Esophagus squamous epithelium (tissue), 4 donors: ENCODE data around the gene ATP13A4.

ENCODE experiments used
- POLR2A ChIP-seq, 4 donors: fragments of 450-650 bp; IDR thresholded peaks; one replicate each; pipeline ENCODE4 v1.6.1; 2017; ENCODE audit warnings: antibody characterized with exemption in 4 of 4, mild to moderate bottlenecking in 4 of 4, moderate library complexity in 3 of 4
- TF ChIP-seq, protein P1 (sequence below), 6 experiments: fragments of 450-650 bp in 4 of 6; fragments of 200-600 bp in 2 of 6; sonication (generic) in 2 of 6; IDR thresholded peaks; one replicate each; pipeline ENCODE4 v1.5.1; 2016 to 2019; ENCODE audit warnings: antibody characterized with exemption in 6 of 6, mild to moderate bottlenecking in 4 of 6, moderate library complexity in 4 of 6

DNA sequence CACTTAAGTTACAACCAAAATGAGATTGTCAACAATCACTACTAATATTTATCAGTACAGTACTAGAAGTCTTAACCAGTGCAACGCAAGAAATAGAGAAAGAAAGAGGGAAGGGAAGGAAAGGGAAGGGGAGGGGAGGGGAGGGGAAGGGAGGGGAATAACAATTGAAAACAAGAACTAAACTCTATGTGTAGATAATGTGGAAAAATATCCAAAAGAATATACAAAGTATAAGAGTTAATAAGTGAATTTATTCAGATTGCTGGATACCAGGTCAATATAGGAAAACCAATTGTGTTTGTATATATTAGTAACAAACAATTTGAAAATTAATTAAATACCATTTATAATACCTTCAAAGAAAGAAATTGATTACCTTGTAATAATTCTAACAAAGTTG, 186.8 kb downstream of the ATP13A4 start:
- TF ChIP-seq, protein P1, sequence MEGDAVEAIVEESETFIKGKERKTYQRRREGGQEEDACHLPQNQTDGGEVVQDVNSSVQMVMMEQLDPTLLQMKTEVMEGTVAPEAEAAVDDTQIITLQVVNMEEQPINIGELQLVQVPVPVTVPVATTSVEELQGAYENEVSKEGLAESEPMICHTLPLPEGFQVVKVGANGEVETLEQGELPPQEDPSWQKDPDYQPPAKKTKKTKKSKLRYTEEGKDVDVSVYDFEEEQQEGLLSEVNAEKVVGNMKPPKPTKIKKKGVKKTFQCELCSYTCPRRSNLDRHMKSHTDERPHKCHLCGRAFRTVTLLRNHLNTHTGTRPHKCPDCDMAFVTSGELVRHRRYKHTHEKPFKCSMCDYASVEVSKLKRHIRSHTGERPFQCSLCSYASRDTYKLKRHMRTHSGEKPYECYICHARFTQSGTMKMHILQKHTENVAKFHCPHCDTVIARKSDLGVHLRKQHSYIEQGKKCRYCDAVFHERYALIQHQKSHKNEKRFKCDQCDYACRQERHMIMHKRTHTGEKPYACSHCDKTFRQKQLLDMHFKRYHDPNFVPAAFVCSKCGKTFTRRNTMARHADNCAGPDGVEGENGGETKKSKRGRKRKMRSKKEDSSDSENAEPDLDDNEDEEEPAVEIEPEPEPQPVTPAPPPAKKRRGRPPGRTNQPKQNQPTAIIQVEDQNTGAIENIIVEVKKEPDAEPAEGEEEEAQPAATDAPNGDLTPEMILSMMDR (IDR thresholded peaks at IDR 0.05), result no peak
- TF ChIP-seq POLR2A (IDR thresholded peaks at IDR 0.05), result no peak
